A549 (cell line): ENCODE results near the gene SAMD10. TPM values are rescaled to one million over a fixed set of nuclear protein-coding genes. Genes with fewer than 3 reads are reported as not detected.

Experiments
- ATAC-seq, 2 experiments: fragments of 200-7000 bp in 1 of 2; fragments of >200 bp in 1 of 2; cut with Nextera tagmentation in 1 of 2; cut with Tn5 transposase in 1 of 2; 3 replicates each; pipeline versions ENCODE4 v1.8.0 to v1.9.1; 2018 to 2020; ENCODE audit warnings: mild to moderate bottlenecking in 1 of 2, moderate library complexity in 1 of 2
- CTCF ChIA-PET: fragments of 300-600 bp; sonication (Branson Sonifier 250); formaldehyde crosslinking; extraction: SDS; loops from one replicate; lab custom pipeline; 2021; ENCODE audit warnings: antibody characterized with exemption, inconsistent platforms; lab: Yijun Ruan, JAX
- POLR2A ChIA-PET: fragments of 350-600 bp; formaldehyde crosslinking; extraction: SDS; loops from one replicate; lab custom pipeline; 2021; ENCODE audit warnings: antibody characterized with exemption, inconsistent platforms; lab: Yijun Ruan, JAX
- DNase-seq, 2 experiments: peaks; one replicate each; pipeline versions ENCODE4 v3.0.0 to v3.0.0-alpha.2; 2011 to 2016; ENCODE audit warnings: low read depth in 1 of 2, low spot score in 1 of 2
- FAIRE-seq: peaks from 2 replicates; lab custom pipeline; 2011; peaks lifted over from hg19 to GRCh38; lab: Jason Lieb, UNC
- H3K27ac ChIP-seq, 2 experiments: fragments of >200 bp; sonication (Bioruptor Twin); formaldehyde crosslinking; 3 replicates each; pipeline ENCODE4 v1.5.1; 2016 to 2017
- H3K4me1 ChIP-seq: fragments of >200 bp; sonication (Bioruptor Twin); formaldehyde crosslinking; 3 replicates; pipeline ENCODE4 v1.6.1; 2016
- H3K4me2 ChIP-seq: fragments of >200 bp; sonication (Bioruptor Twin); formaldehyde crosslinking; 3 replicates; pipeline ENCODE4 v1.6.1; 2016
- H3K4me3 ChIP-seq: fragments of >200 bp; sonication (Bioruptor Twin); formaldehyde crosslinking; 3 replicates; pipeline ENCODE4 v1.5.1; 2016
- H3K9me3 ChIP-seq: fragments of >200 bp; sonication (Bioruptor Twin); formaldehyde crosslinking; 3 replicates; pipeline ENCODE4 v1.6.1; 2016
- BHLHE40 ChIP-seq: IDR thresholded peaks from 2 replicates; pipeline ENCODE4 v1.6.1; 2012; ENCODE audit warnings: low read depth, low read length, inconsistent platforms
- CHD4 ChIP-seq: fragments of 200-600 bp; sonication (generic); IDR thresholded peaks from 2 replicates; pipeline ENCODE4 v1.6.1; 2016; ENCODE audit warnings: antibody characterized with exemption, mild to moderate bottlenecking, borderline replicate concordance
- ESRRA ChIP-seq: fragments of 150-350 bp; IDR thresholded peaks from 2 replicates; pipeline ENCODE4 v1.6.1; 2014; ENCODE audit warnings: mild to moderate bottlenecking, low read length, borderline replicate concordance
- FOSL2 ChIP-seq, 2 experiments: fragments of 450-650 bp in 1 of 2; fragments of >200 bp in 1 of 2; sonication (Bioruptor Twin) in 1 of 2; formaldehyde crosslinking; IDR thresholded peaks; 2 replicates each; pipeline versions ENCODE4 v1.5.0 to v1.6.1; 2016 to 2020; ENCODE audit warnings: mild to moderate bottlenecking in 1 of 2, moderate library complexity in 1 of 2
- HEYL ChIP-seq: fragments of 250-450 bp; sonication (Bioruptor Pico); IDR thresholded peaks from 2 replicates; pipeline ENCODE4 v1.8.0; 2021; ENCODE audit warnings: mild to moderate bottlenecking, moderate library complexity
- HOXB5 ChIP-seq: fragments of 250-450 bp; sonication (Bioruptor Pico); IDR thresholded peaks from 2 replicates; pipeline ENCODE4 v1.5.0; 2020; ENCODE audit warnings: mild to moderate bottlenecking, moderate library complexity
- KDM1A ChIP-seq: fragments of 200-600 bp; sonication (generic); IDR thresholded peaks from 2 replicates; pipeline ENCODE4 v1.6.1; 2016; ENCODE audit warnings: low read depth, mild to moderate bottlenecking
- MAFK ChIP-seq: fragments of 450-650 bp; IDR thresholded peaks from 2 replicates; pipeline ENCODE4 v1.6.1; 2014; ENCODE audit not compliant: partially characterized antibody
- NPAS2 ChIP-seq: fragments of 250-450 bp; sonication (Bioruptor Pico); IDR thresholded peaks from 2 replicates; pipeline ENCODE4 v1.8.0; 2022; ENCODE audit warnings: mild to moderate bottlenecking, moderate library complexity, borderline replicate concordance
- NR3C1 ChIP-seq: fragments of >200 bp; sonication (Bioruptor Twin); formaldehyde crosslinking; IDR thresholded peaks from 3 replicates; pipeline ENCODE4 v1.6.1; 2017
- PHF8 ChIP-seq: fragments of 200-600 bp; sonication (generic); IDR thresholded peaks from 2 replicates; pipeline ENCODE4 v1.6.1; 2016; ENCODE audit warnings: low read depth, mild to moderate bottlenecking, antibody characterized with exemption, moderate library complexity, borderline replicate concordance
- RAD21 ChIP-seq, 2 experiments: fragments of >200 bp in 1 of 2; sonication (Bioruptor Twin) in 1 of 2; formaldehyde crosslinking in 1 of 2; IDR thresholded peaks in 1 of 2; conservative IDR thresholded peaks in 1 of 2; 2 replicates in 1 of 2; 3 replicates in 1 of 2; pipeline ENCODE4 v1.6.1; 2012 to 2018; ENCODE audit warnings: inconsistent platforms in 1 of 2
- RARB ChIP-seq: fragments of 250-450 bp; sonication (Bioruptor Pico); IDR thresholded peaks from 2 replicates; pipeline ENCODE4 v1.8.0; 2021; ENCODE audit warnings: mild to moderate bottlenecking, moderate library complexity
- RFX5 ChIP-seq: fragments of 450-650 bp; IDR thresholded peaks from 2 replicates; pipeline ENCODE4 v1.7.1; 2014; ENCODE audit warnings: antibody characterized with exemption, mild to moderate bottlenecking, moderate library complexity
- RNF2 ChIP-seq: fragments of 200-600 bp; sonication (generic); IDR thresholded peaks from 2 replicates; pipeline ENCODE4 v1.6.1; 2016; ENCODE audit warnings: low read depth, mild to moderate bottlenecking, antibody characterized with exemption, moderate library complexity, borderline replicate concordance
- SMC3 ChIP-seq: fragments of >200 bp; sonication (Bioruptor Twin); formaldehyde crosslinking; IDR thresholded peaks from 3 replicates; pipeline ENCODE4 v1.6.1; 2018; ENCODE audit warnings: inconsistent platforms
- SREBF2 ChIP-seq: fragments of 450-650 bp; IDR thresholded peaks from 2 replicates; pipeline ENCODE4 v1.6.1; 2014; ENCODE audit warnings: mild to moderate bottlenecking, moderate library complexity
- WGBS: methylation state at CpG from one replicate; pipeline ENCODE4 v1.1.6; 2017; ENCODE audit errors: missing lambda C conversion rate; 5-methylcytosine and 5-hydroxymethylcytosine counted together
- polyA plus RNA-seq, 4 experiments: library from polyadenylated mRNA; depleted of rRNA in 3 of 4; stranded (reverse); fragments of >200 nt; fragmentation: RNase III in 1 of 4; extraction: RNeasy Plus Mini Kit Qiagen cat#74134 plus additional on column Dnase treatment in 1 of 4; gene quantifications; 2 replicates in 3 of 4; 3 replicates in 1 of 4; pipeline ENCODE4 v1.2.3, GENCODE V29; 2011 to 2017
- TF ChIP-seq, protein P1 (sequence below): fragments of >200 bp; sonication (Bioruptor Twin); formaldehyde crosslinking; IDR thresholded peaks from 2 replicates; pipeline ENCODE4 v1.6.1; 2016
- TF ChIP-seq, protein P2 (sequence below): IDR thresholded peaks from 2 replicates; pipeline ENCODE4 v1.6.1; 2012; ENCODE audit warnings: low read depth, borderline replicate concordance
- TF ChIP-seq, protein P3 (sequence below): fragments of 450-650 bp; IDR thresholded peaks from 2 replicates; pipeline ENCODE4 v1.6.1; 2014; ENCODE audit warnings: antibody characterized with exemption
- TF ChIP-seq, protein P4 (sequence below): fragments of 150-350 bp; IDR thresholded peaks from 2 replicates; pipeline ENCODE4 v1.6.1; 2014; ENCODE audit warnings: low read depth, mild to moderate bottlenecking, low read length
- TF ChIP-seq, protein P5 (sequence below): fragments of >200 bp; sonication (Bioruptor Twin); formaldehyde crosslinking; IDR thresholded peaks from 3 replicates; pipeline ENCODE4 v1.5.1; 2016

Gene SAMD10
- polyA plus RNA-seq, 2 of the 4 experiments (the other 2 are of a cell fraction), result not detected

DNA sequence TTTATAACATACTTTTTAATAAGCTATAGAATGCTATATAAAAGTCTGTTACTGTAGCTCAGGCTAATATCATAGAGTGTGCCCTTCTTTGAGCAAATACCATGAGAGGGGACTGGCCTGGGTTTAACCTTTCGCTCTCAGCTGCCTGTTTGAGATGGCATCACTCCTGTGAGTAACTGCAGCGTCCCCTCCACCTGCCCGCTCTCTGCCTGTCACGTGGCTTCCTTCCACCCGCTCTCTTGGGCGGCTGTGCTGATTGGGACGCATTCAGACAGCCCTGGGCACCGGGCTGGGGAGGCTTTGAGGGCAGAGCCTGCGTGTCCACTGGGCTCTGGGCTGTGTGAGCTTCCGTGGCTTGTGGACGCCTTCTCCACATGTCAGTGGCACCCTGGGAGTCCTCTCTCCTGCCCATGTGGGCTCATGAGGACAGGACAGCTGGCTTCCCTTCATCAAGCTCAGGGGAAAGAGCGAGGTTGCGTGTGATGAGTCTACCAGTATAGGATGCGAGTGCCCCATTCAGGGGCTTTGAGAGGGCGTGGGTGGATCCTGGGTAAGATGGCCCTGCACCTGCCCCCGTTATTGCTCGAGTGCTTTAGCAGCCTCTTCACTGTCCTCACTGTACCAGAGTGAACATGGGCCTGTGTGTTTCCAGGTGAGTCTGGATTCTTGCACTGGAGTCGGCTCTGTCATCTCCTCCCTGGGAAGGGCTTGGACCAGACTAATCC, 45.8 kb upstream of the SAMD10 start:
- H3K4me3 ChIP-seq, result no peak overlapping the region
- no peak for FAIRE-seq
- TF ChIP-seq HOXB5 (no peak), RNF2 (no peak), FOSL2 (IDR thresholded peaks at IDR 0.05) (no peak), FOSL2 (CRISPR knock-in tag; IDR thresholded peaks at IDR 0.05) (no peak), PHF8 (no peak), SREBF2 (no peak), HEYL (CRISPR knock-in tag) (no peak), RAD21 (conservative IDR thresholded peaks at IDR 0.05 in 1 of 2, IDR thresholded peaks at IDR 0.05 in 1 of 2) (no peak)
- TF ChIP-seq, protein P1, sequence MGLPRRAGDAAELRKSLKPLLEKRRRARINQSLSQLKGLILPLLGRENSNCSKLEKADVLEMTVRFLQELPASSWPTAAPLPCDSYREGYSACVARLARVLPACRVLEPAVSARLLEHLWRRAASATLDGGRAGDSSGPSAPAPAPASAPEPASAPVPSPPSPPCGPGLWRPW, result no peak
- TF ChIP-seq, all 56 proteins: peak for 0
- ChIA-PET CTCF (interaction anchor here (1.5 to 5.0 kb wide), 2 partner anchors 13 to 45 kb away, joined by 3 to 71 read pairs; partner anchors contain the start of gene PRPF6), POLR2A (no interaction called here)
- Histone ChIP-seq H3K4me1 (no peaks in the 10 kb centered on the region), H3K4me2 (no peak overlapping the region), H3K27ac (no peak overlapping the region), H3K9me3 (no peaks in the 10 kb centered on the region)
- DNase-seq, result no peak
- ATAC-seq, result no peak
- WGBS, result 96% methylated on average over 18 of the region's 18 CpGs

DNA sequence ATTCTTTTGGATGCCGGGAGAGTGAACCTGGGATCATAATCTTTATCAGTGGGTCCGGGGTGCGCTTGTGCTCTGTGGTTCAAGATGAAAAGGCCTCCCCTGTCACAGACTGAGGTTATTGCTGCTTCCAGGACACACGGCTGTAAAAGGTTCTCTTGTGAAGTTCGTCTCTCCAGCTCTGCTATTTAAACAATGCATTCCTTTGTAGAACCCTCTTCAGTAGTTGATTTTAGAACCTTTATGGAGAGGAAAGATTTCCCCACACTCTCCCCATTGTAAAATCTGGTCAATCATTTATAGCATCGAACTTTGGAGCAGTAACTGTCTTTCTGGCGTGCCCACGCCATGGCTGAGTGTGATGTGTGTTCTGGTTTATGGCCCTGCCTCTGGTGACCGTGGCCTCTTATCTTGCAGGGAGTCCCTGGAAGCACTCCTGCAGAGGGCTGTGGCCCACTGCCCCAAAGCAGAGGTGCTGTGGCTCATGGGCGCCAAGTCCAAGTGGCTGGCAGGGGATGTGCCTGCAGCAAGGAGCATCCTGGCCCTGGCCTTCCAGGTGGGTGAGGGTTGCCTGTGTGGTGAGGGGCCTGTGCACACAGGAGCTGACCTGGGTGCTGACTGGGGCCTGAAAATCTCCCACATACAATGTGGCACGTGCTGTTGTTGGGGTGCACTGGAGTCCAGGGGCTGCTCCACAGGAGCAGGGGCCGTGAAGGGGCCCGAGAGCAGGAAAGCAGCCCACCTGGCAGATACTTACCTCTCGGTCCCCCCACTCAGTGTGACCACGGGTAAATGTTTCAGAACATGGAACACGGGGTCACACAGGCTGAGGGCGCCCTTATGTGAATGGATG, 44.9 kb upstream of the SAMD10 start:
- POLR2A ChIA-PET, result no interaction called here
- ATAC-seq (no peak), DNase-seq (no peak), FAIRE-seq (no peak)
- Histone ChIP-seq H3K4me1 (no peaks in the 10 kb centered on the region), H3K9me3 (no peaks in the 10 kb centered on the region), H3K27ac (no peak overlapping the region), H3K4me2 (no peak overlapping the region), H3K4me3 (no peak overlapping the region)
- no peak for TF ChIP-seq KDM1A
- TF ChIP-seq, protein P1, result no peak
- TF ChIP-seq RARB, result no peak
- TF ChIP-seq BHLHE40, result no peak
- no peak for TF ChIP-seq MAFK
- TF ChIP-seq SMC3, result no peak
- 82% methylated on average over 16 of the region's 17 CpGs for WGBS
- CTCF ChIA-PET, result interaction anchor here (1.3 to 5.0 kb wide), 3 partner anchors 14 to 35 kb away, joined by 3 to 71 read pairs (median 26); no protein-coding TSS in a partner anchor

DNA sequence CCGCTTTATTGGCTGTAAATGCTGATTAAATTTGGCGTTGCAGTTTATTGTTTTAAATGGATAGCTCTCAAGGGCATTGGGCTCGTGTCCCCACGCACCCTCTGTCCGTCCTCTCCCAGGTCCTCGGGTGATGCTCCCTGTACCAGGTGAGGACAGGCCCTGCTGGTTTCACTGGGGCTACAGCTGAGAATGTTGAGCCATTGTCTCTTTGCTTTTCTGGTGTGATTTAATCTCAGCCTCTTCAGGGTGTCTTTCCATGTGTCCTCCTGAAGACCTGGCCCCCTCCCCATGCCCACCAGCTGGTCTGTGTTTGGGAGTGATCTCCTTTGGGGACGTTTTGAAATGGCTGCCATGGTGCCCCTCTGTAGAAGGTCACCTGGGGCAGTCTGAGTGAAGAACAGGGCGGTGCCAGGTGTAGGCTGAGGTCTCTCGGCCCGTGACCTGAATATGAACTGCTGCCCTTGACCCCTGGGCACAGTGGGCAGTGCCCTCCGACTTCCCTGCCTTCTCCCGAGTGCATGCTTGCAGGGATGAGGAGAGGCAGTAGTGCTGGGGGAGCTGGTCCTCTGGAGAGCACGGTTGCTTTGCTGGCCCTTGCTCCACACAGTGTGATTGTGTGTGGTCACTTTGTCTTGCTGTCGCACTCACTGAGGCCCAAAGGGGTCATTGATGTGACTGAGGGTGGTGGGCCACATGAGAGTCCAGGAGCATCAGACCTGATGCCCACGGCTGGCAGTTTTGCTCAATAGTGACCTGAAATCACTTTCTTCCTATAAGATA, 44.1 kb upstream of the SAMD10 start:
- POLR2A ChIA-PET, result no interaction called here
- Histone ChIP-seq H3K4me1 (no peaks in the 10 kb centered on the region), H3K4me2 (no peak overlapping the region), H3K27ac (no peak overlapping the region), H3K9me3 (no peaks in the 10 kb centered on the region), H3K4me3 (no peak overlapping the region)
- 95% methylated on average over 15 of the region's 15 CpGs for WGBS
- CTCF ChIA-PET, result interaction anchor here (1.2 to 2.6 kb wide), 5 partner anchors 8 to 49 kb away, joined by 3 to 26 read pairs (median 3); no protein-coding TSS in a partner anchor
- no peak for FAIRE-seq
- DNase-seq, result no peak
- ATAC-seq, result no peak
- TF ChIP-seq NR3C1, result no peak
- TF ChIP-seq SREBF2, result no peak
- no peak for TF ChIP-seq CHD4
- TF ChIP-seq, protein P1, result no peak
- TF ChIP-seq NPAS2 (CRISPR knock-in tag), result no peak
- no peak for TF ChIP-seq HEYL (CRISPR knock-in tag)
- no peak for TF ChIP-seq KDM1A
- TF ChIP-seq, protein P2, sequence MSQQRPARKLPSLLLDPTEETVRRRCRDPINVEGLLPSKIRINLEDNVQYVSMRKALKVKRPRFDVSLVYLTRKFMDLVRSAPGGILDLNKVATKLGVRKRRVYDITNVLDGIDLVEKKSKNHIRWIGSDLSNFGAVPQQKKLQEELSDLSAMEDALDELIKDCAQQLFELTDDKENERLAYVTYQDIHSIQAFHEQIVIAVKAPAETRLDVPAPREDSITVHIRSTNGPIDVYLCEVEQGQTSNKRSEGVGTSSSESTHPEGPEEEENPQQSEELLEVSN, result no peak
- no peak for TF ChIP-seq ESRRA
- TF ChIP-seq, protein P3, sequence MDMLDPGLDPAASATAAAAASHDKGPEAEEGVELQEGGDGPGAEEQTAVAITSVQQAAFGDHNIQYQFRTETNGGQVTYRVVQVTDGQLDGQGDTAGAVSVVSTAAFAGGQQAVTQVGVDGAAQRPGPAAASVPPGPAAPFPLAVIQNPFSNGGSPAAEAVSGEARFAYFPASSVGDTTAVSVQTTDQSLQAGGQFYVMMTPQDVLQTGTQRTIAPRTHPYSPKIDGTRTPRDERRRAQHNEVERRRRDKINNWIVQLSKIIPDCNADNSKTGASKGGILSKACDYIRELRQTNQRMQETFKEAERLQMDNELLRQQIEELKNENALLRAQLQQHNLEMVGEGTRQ, result no peak
- no peak for TF ChIP-seq RFX5
- TF ChIP-seq, protein P4, sequence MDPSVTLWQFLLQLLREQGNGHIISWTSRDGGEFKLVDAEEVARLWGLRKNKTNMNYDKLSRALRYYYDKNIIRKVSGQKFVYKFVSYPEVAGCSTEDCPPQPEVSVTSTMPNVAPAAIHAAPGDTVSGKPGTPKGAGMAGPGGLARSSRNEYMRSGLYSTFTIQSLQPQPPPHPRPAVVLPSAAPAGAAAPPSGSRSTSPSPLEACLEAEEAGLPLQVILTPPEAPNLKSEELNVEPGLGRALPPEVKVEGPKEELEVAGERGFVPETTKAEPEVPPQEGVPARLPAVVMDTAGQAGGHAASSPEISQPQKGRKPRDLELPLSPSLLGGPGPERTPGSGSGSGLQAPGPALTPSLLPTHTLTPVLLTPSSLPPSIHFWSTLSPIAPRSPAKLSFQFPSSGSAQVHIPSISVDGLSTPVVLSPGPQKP, result no peak
- TF ChIP-seq, protein P5, sequence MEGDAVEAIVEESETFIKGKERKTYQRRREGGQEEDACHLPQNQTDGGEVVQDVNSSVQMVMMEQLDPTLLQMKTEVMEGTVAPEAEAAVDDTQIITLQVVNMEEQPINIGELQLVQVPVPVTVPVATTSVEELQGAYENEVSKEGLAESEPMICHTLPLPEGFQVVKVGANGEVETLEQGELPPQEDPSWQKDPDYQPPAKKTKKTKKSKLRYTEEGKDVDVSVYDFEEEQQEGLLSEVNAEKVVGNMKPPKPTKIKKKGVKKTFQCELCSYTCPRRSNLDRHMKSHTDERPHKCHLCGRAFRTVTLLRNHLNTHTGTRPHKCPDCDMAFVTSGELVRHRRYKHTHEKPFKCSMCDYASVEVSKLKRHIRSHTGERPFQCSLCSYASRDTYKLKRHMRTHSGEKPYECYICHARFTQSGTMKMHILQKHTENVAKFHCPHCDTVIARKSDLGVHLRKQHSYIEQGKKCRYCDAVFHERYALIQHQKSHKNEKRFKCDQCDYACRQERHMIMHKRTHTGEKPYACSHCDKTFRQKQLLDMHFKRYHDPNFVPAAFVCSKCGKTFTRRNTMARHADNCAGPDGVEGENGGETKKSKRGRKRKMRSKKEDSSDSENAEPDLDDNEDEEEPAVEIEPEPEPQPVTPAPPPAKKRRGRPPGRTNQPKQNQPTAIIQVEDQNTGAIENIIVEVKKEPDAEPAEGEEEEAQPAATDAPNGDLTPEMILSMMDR, result no peak
- TF ChIP-seq, all 56 proteins: peak for 0
